ENCODE results near the gene OSBPL6.
A peak's percentile ranks its signal among the peaks of the same experiment; 100 is the strongest.
"Not testable (repeated sequence)": the region's sequence is repeated elsewhere in the genome, so short reads cannot be mapped to it uniquely, and the experiment has no call there.

Gene OSBPL6

DNA sequence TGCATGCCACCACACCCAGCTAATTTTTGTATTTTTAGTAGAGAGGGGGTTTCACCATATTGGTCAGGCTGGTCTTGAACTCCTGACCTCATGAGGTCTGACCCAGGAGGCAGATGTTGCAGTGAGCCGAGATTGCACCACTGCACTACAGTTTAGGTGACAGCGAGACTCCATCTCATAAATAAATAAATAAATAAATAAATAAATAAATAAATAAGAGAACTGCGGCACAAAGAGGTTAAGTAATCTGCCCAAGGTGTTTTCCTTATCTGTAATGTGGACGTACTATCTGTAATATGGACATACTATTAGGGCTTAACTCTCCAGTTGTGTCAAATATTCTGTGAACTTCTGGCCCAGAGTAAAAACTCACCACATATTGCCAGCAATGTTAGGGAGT lies 4.1 kb downstream of the OSBPL6 start:
- DNase-seq (ENCODE audit: low read depth) = not testable (repeated sequence)

DNA sequence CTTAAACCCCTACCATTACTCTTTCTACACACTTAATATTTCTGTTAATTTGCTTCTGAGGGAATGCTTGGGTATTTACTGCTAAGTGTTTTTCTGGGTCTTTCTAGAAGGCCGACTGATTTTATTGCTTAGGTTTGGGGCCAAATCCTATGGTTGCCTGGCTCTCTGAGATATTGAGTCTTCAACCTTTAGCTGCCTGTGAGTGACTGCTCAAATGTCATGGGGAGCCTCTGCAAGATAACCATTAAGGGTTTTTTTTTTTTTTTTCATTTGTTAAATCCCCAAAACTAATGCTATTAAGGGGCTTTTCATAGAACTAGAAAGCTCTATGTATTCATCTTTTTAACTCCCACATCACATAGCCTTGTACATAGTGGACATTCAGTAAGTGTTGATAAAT lies 5.0 kb downstream of the OSBPL6 start:
- DNase-seq (ENCODE audit: low read depth) = no peak

- DNase-seq (ENCODE audit: low read depth) = no peak
These were observed 6.0 kb downstream of the OSBPL6 start for GRCh38 chr2:178200331-178200730.

DNA sequence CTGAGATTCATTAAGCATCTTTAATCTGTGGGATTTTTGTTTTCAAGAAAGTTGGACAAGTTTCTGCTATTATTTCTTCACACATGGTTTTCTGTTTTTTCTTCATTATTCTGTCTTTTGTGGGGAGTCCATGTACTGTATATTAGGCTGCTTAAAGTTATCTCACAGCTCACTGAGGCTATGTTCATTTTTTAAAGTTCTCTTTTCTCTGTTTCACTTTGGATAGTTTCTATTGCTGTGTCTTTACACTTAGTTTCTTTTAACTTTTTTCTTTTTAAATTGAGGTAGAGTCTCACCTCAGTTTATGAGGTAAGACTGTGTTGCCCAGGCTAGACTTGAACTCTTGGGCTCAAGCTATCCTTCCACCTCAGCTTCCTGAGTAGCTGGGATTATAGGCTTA lies 8.6 kb downstream of the OSBPL6 start:
- DNase-seq (ENCODE audit: low read depth) = peak; percentile 19

GRCh38 chr2:178204977-178205376 lies 10.7 kb downstream of the OSBPL6 start:
- DNase-seq (ENCODE audit: low read depth) = no peak

- DNase-seq (ENCODE audit: low read depth) = peak; percentile 74
These were observed 11.7 kb downstream of the OSBPL6 start for GRCh38 chr2:178205853-178206521.

- DNase-seq (ENCODE audit: low read depth) = no peak
These were observed 14.0 kb downstream of the OSBPL6 start for GRCh38 chr2:178208336-178208735.

GRCh38 chr2:178208817-178209216 lies 14.5 kb downstream of the OSBPL6 start:
- peak; percentile 36 for DNase-seq (ENCODE audit: low read depth)

DNA sequence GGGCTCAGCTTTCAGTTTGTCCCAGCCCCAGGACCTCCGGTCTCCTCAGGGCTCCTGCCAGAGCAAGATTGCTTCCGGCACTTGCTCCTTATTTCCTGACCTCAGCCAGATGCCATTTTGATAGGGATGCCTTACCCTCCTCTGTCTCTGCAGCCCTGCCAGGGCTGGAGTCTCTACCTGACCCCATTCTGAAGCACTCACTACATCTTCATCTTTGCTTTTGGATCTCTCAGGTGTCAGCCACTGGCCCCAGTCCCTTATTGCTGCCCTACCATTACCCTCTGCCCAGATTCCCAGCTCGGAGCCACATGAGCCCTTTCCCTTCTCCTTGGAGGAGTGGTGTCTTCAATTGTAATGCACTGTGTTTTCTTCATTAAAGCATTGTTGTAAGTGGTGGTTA lies 17.1 kb downstream of the OSBPL6 start:
- DNase-seq (ENCODE audit: low read depth) = no peak

DNA sequence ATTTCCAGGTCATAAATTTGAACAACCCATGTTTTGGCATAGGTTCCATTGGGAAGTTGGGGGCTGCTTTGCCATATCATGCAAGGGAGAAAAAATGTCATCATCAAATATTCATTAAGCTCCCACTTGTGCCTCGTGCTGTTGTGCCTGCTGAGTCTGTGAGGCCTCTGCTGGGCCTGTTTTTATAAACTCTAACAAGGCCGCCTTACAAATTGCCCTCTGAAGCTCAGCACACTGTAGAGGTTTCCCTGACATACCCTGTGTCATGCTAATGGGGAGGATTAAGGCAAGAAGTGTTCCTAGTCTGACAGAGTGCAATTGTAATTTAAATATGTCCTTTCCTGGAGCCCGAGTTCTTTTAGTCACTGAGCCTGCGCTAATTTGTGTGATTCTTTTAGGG lies 17.6 kb downstream of the OSBPL6 start:
- DNase-seq (ENCODE audit: low read depth) = no peak

DNA sequence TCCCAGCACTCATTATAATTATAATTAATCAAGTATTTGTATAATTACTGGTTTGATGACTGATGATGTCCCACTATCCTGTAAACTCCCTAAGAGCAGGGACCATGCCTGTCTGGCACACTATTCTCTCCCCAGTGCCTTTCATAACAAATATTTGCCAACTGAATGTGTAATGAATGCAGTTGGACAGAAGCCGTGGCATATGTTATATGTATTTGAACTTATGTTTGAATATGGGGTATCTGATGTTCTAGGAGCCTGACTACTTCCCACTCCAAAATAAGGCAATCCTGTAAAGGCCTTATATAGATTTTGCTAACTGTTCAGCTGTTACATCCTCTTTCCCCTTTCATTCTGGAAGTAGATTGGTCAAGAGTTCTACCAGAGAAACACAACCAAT lies 19.7 kb downstream of the OSBPL6 start:
- no peak for DNase-seq (ENCODE audit: low read depth)

GRCh38 chr2:178219247-178219646 lies 24.9 kb downstream of the OSBPL6 start:
- DNase-seq (ENCODE audit: low read depth) = no peak

DNA sequence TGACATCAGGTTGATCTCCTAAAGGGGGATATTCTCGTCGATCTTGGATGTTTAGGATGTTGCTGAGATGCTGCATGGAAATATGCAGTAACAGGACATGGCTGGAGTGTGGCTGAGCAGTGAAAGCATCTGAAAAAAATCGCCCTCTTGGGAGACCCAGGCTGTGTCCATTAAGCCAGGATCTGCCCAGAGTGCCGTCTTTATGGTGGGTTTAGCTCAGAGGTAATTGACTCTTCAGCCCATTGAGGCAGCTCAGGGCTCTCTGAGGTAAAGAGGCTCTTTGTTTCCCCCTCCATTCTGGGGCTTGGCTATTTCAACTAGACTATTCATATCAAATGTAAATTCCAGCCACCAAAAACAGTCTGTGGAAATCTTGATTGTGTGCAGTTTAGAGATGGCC lies 26.5 kb downstream of the OSBPL6 start:
- DNase-seq (ENCODE audit: low read depth) = no peak

- no peak for DNase-seq (ENCODE audit: low read depth)
These were observed 27.2 kb downstream of the OSBPL6 start for GRCh38 chr2:178221556-178221955.

DNA sequence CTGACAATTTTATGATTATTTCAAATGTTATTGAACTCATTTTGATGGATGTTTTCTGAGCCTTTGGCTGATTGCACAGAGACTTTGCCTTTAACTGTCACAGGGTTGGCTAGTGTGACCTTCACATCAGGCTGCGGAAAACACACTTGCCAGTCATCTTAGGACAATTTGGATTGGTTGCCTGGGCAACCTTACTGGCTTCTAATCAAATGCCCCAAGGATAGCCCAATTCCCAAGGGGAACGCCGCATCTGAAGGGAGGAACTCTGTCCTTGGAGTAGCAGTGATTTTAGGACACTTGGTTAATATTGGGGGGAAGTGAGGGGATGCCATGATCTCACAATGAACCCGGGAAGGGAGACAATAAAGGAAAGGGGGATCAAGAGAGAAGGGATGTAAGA lies 29.5 kb downstream of the OSBPL6 start:
- no peak for DNase-seq (ENCODE audit: low read depth)

DNA sequence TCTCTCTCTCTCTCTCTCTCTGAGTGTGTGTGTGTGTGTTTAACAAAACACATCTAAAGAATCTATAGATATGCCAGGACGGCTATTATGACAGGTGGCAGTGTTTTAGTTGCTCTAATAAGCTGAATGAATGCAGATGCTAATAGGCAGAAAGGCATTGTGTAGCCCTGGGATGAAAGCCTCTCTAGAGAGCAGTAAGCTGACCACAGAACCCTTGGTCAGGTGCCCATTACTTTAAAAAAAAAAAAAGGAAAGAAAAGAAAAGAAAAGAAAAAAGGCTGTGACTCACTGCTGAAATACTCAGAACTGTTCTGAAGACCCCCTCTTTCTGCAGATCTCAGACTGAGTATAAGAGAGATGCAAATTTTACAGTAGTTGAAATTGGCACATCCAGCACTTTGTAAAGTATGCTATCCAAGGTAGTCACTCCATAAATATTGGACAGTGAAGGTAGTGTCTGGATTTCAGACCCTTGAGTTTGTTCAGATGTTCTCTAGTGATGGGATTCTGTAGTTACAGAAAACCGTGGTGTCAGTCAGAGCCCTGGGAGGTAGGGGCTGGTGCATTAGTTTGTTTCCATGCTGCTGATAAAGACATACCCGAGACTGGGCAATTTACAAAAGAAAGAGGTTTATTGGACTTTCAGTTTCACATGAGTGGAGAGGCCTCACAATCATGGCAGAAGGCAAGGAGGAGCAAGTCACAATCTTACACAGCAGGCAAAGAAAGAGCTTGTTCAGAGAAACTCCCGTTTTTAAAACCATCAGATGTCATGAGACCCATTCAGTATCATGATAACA lies 30.9 kb downstream of the OSBPL6 start:
- DNase-seq (ENCODE audit: low read depth) = peak; percentile 44

GRCh38 chr2:178227187-178227586 lies 32.9 kb downstream of the OSBPL6 start:
- peak; percentile 28 for DNase-seq (ENCODE audit: low read depth)

DNA sequence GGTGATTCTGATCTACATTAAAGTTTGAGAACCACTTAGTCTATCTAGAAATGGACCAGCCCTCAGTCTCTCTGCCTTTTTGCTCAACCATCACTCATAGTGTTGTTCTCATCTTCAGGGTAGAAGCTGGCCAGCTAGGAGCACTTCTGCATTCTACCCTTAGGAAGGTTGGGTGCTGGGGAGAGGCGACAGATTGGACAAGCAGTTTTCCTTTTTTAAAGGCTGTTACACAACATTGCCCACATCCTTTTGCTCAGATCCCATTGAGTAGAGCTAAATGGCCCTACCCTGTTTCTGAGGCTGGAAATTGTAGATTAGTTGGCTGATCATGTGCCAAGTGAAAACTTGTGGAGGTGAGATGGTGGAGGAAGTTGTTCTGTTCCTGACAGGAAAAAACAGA lies 35.6 kb downstream of the OSBPL6 start:
- no peak for DNase-seq (ENCODE audit: low read depth)

DNA sequence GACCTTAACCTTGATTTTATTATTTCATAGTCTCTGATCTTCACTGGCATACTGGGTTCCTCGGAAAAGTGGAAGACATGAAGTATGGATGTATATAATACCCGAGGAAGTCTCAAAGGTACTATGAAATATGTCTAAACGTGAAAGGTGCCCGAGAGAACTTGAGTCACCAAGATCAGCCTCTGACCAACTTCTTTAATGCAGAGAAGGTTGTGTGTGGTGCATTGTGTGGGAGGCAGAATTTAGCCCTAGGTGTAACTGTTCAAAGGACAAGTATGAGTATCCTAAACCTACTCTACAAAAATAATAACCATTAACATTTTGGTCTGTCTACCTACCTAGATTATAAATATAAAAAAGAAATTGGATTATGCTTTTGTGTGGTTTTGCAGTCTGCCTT lies 36.1 kb downstream of the OSBPL6 start:
- DNase-seq (ENCODE audit: low read depth) = no peak

DNA sequence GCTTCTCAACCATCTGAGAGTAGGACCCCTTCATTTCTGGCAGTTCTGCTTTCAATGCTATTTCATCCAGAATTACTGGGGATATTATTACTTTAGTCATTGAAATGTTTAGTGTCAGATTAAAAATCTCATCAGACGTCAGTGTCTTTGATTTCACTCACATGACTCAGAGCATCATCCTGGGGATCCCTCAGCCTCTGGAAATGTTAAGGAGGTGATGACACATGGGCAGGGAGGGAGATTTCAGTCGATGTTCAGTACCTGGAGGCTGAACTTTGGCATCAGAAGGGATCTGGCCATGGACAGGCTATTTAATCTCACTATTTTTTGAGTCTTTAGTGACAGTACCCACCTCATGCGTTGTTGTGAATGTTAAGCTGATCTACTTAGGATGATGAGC lies 39.1 kb downstream of the OSBPL6 start:
- DNase-seq (ENCODE audit: low read depth) = peak; percentile 35

DNA sequence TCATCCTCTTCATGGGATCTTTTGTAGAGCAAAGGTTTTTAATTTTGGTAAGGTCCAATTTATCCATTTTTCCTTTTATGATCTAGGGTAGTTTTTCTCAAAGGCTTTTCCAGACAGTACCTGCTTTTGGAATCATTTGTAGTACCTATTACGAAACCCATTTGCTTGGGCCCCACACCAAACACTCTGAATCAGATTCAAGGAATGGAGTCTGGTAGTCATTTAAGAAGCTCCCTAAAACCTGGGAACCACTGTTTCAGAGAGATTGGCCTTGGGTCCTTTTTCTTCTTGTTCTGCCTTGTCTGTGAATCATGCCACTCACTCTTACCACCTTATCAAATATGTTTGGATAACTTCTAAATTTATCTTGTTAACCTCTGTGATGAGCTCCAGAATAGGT lies 40.3 kb downstream of the OSBPL6 start:
- peak; percentile 56 for DNase-seq (ENCODE audit: low read depth)

- peak; percentile 61 for DNase-seq (ENCODE audit: low read depth)
These were observed 43.3 kb downstream of the OSBPL6 start for GRCh38 chr2:178237488-178238153.

DNA sequence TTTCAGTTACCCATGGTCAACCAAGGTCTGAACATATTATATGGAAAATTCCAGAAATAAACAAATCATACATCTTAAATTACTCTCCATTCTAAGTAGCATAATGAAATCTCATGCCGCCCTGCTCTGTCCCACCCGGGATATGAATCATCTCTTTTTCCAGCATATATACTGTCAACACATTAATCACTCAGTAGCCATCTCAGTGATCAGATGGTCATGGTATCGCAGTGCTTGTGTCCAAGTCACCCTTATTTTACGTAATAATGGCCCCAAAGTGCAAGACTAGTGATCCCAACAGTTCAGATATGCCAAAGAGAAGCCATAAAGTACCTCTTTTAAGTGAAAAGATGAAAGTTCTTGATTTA lies 43.8 kb downstream of the OSBPL6 start:
- peak; percentile 70 for DNase-seq (ENCODE audit: low read depth)

All from amniotic epithelial cell (primary cell).